ENCODE results near the gene UEVLD.

The UEVLD gene

DNA sequence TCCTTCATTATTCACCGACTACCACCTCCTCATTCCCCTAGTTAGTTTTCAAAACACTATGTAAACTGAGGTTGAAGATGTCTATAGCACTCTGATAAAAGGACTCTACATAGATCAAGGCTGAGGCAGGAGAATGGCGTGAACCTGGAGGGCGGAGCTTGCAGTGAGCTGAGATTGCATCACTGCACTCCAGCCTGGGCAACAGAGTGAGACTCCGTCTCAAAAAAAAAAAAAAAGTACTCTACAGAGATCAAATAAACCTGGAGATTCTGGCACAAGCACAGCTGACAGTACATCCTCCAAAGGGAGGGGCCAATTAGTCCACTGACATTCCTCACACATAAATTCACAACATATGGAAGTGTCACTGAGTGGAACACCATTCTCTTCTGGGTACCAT is 92.8 kb downstream of the UEVLD start:
- H3K9me3 Mint-ChIP-seq, result no peaks in the 10 kb centered on the region
- no peak overlapping the region for H3K4me3 Mint-ChIP-seq
- H3K27ac Mint-ChIP-seq, result peak overlapping the region; percentile 14
- H3K4me1 Mint-ChIP-seq, result peaks cover 9% of the 10 kb centered on the region
- ATAC-seq (no peak), DNase-seq (no peak)
- no peaks in the 10 kb centered on the region for H3K27me3 Mint-ChIP-seq
- peaks cover 24% of the 10 kb centered on the region for H3K36me3 Mint-ChIP-seq (ENCODE audit: low read depth)

GRCh38 chr11:18495271-18495670 is 93.3 kb downstream of the UEVLD start:
- ATAC-seq (no peak), DNase-seq (no peak)
- Mint-ChIP-seq H3K4me3 (no peak overlapping the region), H3K4me1 (peaks cover 9% of the 10 kb centered on the region), H3K36me3 (ENCODE audit: low read depth) (peaks cover 20% of the 10 kb centered on the region), H3K9me3 (no peaks in the 10 kb centered on the region), H3K27ac (peak overlapping the region; percentile 14), H3K27me3 (no peaks in the 10 kb centered on the region)

DNA sequence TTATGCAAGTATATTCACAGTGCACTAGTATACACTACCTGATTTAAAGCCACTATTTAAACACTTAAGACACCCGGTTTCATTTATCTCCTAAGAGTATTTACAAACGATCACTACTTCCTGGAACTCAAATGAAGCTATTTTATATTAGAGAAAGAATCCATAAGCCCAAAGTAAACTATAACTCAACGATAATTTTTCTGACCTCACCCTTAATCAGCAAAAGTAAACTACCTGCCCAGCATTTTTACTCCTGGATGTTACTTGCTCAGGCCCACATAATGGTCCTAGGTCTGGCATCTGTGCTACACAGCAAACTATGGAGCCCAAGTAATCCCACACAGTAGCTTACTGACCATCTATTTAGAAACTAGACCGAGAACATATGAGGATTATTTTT is 95.2 kb downstream of the UEVLD start:
- H3K36me3 Mint-ChIP-seq (ENCODE audit: low read depth), result peaks cover 20% of the 10 kb centered on the region
- H3K27ac Mint-ChIP-seq, result no peak overlapping the region

DNA sequence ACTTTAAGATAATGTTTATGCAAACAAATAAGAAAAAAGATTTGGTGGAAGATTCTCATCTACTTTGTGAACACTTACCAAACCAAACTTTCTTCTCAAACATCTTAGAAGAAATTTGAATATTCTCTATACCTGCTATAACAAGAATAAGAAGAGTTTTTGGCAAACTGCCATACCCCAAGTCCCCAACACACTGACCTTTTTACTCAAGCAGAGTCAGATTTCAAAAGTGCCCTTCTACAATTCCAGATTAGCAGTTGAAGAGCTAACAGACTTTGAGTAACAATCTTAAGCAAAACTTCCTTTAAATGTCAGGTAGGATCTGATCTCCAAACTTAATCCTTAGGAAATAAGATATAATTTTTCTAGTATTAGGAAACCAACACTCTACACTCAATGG is 95.6 kb downstream of the UEVLD start:
- H3K4me3 Mint-ChIP-seq, result no peak overlapping the region
- H3K9me3 Mint-ChIP-seq, result no peaks in the 10 kb centered on the region
- H3K27me3 Mint-ChIP-seq, result no peaks in the 10 kb centered on the region
- H3K27ac Mint-ChIP-seq, result no peak overlapping the region
- peaks cover 9% of the 10 kb centered on the region for H3K4me1 Mint-ChIP-seq
- H3K36me3 Mint-ChIP-seq (ENCODE audit: low read depth), result peaks cover 19% of the 10 kb centered on the region
- ATAC-seq (no peak), DNase-seq (no peak)

More for the DNA sequence above, 95.2 kb downstream of the UEVLD start:
- no peak overlapping the region for H3K4me3 Mint-ChIP-seq
- no peak for DNase-seq
- no peaks in the 10 kb centered on the region for H3K9me3 Mint-ChIP-seq
- no peak for ATAC-seq
- no peaks in the 10 kb centered on the region for H3K27me3 Mint-ChIP-seq
- peaks cover 9% of the 10 kb centered on the region for H3K4me1 Mint-ChIP-seq

- DNase-seq (no peak), ATAC-seq (no peak)
- no peaks in the 10 kb centered on the region for H3K9me3 Mint-ChIP-seq
- H3K4me1 Mint-ChIP-seq, result peaks cover 9% of the 10 kb centered on the region
- no peak overlapping the region for H3K27ac Mint-ChIP-seq
- H3K27me3 Mint-ChIP-seq, result no peaks in the 10 kb centered on the region
- H3K36me3 Mint-ChIP-seq (ENCODE audit: low read depth), result peaks cover 18% of the 10 kb centered on the region
- H3K4me3 Mint-ChIP-seq, result no peak overlapping the region
These were observed 96.6 kb downstream of the UEVLD start for GRCh38 chr11:18491924-18492323.

DNA sequence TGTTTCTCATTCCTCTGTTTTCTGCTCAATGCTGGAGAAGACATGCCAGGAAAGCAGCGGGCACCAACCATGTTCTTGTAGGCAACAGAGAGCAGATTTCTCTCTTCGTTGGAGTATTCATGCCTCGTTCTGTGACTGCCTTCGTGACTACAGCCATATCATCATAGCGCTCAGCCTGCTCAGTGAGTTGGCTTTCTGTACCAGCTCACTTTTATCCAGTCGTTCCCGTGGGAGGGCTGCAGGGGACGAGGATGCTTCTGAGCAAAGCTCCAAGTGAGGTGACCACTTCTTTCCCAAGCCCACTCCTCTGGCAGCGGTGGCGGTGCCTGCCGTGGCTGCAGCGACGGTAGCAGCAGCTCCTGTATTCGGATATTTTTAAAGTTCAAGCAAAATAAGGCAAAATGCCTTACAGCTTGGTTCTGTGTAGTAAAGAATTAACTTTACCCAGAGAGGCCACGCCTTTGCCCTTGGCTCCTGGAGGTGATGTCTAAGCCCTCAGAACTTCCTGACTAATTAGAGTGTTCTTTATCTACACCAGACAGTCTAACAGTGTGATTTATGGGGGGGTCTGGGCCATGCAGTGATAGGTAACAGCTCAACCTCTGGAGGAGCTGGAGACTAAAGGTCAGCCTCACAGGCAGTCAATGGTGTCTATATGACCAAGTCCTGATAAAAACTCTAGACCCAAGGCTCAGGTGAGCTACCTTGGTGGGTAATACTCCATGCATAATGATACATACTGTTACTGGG is 97.6 kb downstream of the UEVLD start:
- Mint-ChIP-seq H3K9me3 (no peaks in the 10 kb centered on the region), H3K4me3 (no peak overlapping the region), H3K36me3 (ENCODE audit: low read depth) (peaks cover 22% of the 10 kb centered on the region), H3K27me3 (no peaks in the 10 kb centered on the region), H3K4me1 (peaks cover 14% of the 10 kb centered on the region), H3K27ac (no peak overlapping the region)
- ATAC-seq (no peak), DNase-seq (no peak)

DNA sequence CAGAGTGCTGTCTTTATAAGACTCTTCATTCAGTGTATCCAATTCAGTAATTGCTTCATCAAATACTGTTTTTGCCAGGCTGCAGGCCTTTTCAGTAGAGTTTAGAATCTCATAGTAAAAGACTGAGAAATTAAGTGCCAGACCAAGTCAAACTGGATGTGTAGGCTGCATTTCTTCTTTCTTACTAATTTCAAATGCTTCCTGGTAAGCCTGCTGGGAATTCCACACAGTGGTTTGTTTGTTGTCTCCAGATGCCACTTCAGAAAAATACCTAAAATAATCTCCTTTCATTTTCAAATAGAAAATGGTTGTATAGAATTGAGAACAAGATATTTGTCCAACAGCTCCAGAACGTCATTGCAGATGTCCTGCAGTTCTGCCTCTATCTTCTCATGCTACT is 98.2 kb downstream of the UEVLD start:
- Mint-ChIP-seq H3K4me1 (peaks cover 14% of the 10 kb centered on the region), H3K9me3 (no peaks in the 10 kb centered on the region), H3K36me3 (ENCODE audit: low read depth) (peaks cover 18% of the 10 kb centered on the region), H3K27ac (no peak overlapping the region), H3K4me3 (no peak overlapping the region), H3K27me3 (no peaks in the 10 kb centered on the region)
- DNase-seq (no peak), ATAC-seq (no peak)

DNA sequence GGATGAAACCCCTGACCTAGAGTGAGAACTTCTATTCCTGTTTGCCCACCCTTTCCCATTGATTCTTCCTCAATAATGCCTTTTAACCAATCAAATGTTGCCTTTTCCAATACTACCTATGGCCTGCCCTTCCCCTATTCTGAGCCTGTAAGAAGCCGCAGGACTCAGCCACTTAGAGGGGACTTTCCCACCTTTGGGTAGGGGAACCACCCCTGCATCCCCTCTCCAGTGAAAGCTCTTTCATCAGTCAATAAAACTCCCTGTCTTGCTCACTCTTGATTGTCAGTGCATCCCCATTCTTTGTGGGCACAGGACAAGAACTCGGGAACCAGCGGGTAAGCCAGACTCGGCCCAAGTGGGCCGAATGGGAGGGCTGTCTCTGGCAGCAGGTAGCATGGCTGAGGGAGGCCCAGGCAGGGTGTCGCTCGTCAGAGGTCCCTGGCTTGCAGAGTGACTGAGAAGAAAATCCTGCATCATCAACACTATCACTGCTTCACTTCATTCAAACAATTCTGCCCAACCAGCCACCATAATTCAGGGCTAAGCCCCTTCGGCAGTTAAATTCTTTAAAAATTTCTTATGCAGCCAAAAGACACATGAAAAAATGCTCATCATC is 102.5 kb downstream of the UEVLD start:
- Mint-ChIP-seq H3K27me3 (no peaks in the 10 kb centered on the region), H3K27ac (no peak overlapping the region), H3K4me1 (peaks cover 7% of the 10 kb centered on the region), H3K36me3 (ENCODE audit: low read depth) (peaks cover 43% of the 10 kb centered on the region), H3K4me3 (no peak overlapping the region), H3K9me3 (no peaks in the 10 kb centered on the region)
- peak; percentile 71 for ATAC-seq
- DNase-seq, result no peak
